MM.1S (cell line): Measurements from ENCODE around the gene RAPGEF6.

Experiments used
- CTCF ChIP-seq: fragments of 300-600 bp; sonication (generic); IDR thresholded peaks from 2 replicates; pipeline ENCODE4 v1.5.1; 2016; ENCODE audit warnings: antibody characterized with exemption, low read length, mixed read lengths
- EZH2 ChIP-seq: fragments of 300-600 bp; sonication (generic); optimal IDR thresholded peaks from 2 replicates; pipeline ENCODE3; 2017; ENCODE audit warnings: low read depth, mild to moderate bottlenecking, antibody characterized with exemption, low read length, mixed read lengths
- EZH2phosphoT487 ChIP-seq: fragments of 300-600 bp; sonication (generic); IDR thresholded peaks from 2 replicates; pipeline ENCODE4 v1.6.1; 2018; ENCODE audit warnings: antibody characterized with exemption, low read length

DNA sequence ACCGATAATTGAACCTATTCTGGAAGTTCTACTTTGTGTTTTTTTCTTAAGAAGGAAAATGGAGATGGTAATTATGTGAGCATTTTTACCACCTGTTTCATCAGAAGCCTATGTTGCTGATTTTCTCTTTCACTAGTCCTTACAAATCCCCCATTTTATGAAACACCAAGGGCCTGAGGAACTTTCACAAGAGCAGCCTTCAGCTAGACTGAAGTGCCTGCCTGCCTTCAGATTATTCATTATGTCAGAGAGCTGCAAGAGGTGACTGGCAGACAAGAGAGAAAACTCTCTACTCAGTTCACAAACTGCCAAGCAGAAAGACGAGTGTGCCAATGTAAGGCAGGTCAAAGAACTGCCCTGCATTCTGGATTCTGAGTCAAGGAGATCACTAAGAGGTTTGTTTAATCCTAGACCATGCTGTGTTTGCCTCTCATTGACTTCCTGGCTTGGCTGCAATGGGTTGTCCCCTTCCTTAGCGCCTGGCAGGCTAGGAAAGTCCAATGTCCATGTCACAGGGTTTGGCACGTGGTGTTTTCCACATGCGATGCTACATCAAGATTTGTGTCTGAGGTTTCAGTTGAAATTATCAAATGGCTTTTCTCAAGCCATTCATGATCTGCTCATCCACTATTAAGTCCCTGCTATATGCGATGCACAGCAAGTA, 227.9 kb downstream of the RAPGEF6 start:
- no peak for TF ChIP-seq CTCF
- no peak for TF ChIP-seq EZH2
- no peak for TF ChIP-seq EZH2phosphoT487
